ENCODE results near the gene EN2.
"Not testable (repeated sequence)": the region's sequence is repeated elsewhere in the genome, so short reads cannot be mapped to it uniquely, and the experiment has no call there.

The EN2 gene

DNA sequence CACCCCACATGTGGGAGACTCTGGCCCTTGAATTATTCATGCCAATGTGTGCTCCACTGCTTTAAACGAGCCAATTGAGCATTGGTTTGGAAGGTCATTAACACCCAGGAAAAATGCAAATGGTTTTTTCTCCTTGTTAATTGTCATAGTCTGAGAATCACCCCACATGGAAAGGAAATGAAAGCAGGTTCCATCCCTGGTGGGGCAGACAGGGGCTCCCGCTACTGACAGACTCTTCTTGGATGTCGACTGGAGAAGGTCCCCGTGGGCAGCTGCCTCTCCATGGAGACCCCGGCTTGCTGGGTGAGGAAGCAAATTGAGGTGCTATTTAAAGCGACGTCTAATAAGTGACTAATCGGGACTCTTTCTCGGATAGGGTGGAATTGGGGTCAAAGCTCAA lies 32.0 kb upstream of the EN2 start:
- ATAC-seq (no peak), DNase-seq (no peak)

DNA sequence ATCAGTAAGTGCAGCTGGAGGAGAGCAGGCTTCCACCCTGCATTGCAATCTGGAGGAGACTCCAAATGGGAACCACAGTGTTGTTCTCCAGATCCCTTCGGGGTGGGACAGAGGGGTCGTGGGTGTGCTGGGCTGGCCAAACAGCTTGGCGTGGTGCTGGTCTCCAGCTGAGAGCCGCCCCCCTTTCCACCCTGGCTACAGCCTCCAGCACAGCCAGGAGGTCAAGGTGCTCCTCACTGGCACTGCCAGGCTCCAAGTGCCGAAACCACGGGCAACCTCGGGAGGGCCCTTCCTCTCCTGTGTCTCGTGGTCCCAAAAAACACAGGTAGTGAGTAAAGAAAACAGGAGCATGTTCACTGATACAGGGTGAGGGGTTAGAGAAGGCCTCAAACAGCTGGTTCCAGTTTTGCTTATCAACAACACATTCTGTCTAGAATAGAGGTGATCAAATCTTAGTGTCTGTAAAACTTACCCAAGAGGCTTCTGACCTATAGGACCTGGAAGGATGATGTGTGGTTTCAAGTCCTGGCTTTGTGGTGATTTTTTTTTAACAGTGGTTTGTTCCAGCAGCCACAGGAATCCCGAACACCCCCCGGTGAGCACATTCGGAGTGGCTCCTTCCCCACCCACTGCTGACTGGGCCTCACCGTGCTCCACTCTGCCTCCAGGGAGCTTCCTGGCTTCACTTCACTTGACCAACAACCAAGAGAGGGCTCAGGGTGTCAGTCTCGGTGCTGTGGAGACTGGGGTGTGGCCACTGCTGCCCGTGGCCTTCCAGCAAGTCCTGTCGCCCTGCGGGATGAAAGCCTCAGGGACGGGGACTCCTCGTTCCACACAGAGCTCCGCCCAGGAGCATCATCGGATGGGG lies 31.2 kb upstream of the EN2 start:
- ATAC-seq: no peak
- no peak for DNase-seq

DNA sequence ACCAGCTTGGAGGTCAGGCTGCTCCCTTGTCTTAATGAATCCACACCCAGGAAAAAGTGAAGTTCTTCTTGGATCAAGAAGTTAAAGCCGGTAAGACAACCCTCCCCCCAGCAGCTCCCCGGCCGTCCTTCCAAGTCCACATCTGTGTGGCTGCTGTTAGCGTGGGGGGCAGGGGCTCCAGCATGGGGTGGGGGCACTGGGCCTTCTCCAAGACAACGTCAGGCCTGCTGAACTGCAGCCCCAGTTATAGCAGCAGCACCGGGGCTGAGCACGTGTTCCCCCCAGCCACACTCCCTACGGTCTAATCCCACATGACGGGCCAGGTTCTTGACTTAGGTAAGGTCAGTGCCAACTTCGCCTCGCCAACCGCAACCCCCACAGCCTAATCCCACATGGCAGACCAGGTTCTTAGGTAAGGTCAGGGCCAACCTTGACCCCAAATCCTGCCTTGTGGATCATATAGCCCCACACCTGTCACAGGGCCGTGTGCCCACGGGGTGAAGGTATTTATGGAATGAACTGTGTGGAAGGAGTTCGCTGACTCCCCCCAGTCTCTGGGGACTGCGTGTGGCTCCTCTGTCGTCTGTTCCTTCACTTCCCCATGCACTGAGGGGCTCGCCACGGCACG lies 30.4 kb upstream of the EN2 start:
- no peak for ATAC-seq
- DNase-seq: no peak

DNA sequence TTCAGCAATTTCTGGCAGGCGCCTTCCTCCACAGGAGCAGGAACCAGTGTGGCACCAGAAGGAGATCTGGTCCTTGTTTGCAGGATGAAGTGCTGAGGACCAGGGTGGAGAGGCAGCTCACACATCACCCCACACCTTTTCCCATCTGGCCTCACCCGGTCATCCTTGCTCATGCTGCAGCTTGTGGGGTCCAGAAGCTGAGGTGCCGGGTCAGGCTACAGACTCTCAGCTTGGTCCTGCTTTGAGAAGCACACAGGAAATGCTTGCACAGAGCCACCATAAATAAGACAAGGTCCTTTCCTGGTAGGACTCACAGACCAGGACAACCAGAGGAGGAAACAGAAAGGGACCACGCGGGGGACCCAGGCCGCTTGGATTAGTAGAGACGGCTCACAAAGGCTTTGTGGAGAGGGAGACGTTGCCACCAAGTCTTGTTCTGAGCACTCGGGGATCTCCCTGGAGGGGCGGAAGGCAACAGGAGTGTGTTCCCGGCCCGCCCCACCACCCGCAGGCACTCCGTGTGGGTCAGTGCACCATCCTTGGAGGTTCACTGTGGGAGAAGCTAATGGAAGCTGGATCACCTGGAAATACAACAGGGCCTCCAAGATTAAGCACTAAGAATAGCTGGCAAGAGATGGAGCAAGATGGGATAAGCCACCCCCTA lies 29.6 kb upstream of the EN2 start:
- no peak for DNase-seq
- ATAC-seq: no peak

DNA sequence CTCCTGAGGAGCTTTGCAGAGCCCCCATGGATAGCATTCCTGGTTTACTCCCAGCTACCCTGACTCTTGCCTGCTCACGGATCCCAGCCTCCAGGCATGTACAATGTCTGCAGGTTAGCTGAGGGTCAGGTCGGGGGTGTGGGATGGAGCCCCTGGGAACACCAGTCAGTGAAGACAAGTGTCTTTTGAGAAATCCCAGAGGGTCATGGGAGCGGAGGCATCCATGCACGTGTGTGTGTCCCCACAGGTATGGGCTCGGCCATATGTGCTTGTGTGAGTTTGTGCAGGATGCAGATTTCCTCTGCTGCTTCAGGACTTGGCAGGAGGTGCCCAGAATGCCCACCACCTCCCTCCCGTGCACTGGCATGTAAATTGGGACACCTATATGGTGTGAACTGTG lies 28.3 kb upstream of the EN2 start:
- DNase-seq (no peak), ATAC-seq (no peak)

DNA sequence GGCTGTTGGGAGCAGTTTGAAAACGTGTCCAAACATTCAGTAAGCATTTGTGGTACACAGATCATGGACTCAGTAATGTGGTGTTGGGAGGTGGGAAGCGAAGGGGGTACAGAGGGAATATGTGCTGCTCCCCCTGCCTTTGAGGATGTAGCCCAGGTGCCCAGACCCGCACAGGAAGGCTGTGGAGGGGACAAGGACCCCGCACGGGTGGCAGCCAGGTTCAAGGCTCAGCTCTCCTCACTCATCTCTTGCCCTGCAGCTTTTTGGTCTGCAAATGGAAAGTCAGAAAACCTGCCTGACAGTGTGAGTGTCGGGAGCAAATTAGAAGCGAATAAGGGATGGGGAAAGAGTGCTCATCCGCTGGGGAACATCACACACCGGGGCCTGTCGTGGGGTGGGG lies 27.3 kb upstream of the EN2 start:
- ATAC-seq: no peak
- no peak for DNase-seq

DNA sequence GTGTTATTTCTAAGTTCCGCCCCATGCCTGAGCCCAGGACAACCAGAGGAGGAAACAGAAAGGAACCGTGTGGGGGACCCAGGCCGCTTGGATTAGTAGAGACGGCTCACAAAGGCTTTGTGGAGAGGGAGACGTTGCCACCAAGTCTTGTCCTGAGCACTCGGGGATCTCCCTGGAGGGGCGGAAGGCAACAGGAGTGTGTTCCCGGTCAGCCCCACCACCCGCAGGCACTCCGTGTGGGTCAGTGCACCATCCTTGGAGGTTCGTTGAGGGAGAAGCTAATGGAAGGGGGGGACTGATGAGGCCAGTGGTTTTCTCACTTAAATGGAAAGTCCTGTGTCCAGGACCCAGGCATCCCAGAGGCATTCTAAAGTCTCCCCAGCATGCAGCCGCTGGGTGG lies 26.7 kb upstream of the EN2 start:
- DNase-seq: no peak
- no peak for ATAC-seq

DNA sequence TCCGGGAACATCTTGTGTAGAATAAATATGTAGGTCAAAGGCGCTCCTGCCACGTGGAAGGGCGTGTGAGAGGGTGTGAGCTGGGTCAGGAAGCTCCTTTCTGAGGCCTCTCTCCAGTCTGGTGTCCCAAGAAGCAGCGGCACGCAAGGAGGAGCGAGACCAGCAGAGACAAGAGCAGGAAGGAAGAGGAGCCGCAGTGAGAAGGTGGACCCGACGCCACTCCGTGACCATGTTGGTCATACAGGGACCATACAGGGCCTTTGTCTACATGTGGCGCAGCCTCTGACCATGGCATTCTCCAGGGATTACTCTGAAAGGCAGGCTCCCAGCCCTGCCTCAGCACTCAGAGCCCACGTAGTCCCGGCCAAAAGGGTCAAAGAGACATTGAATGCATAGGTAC lies 26.2 kb upstream of the EN2 start:
- ATAC-seq: no peak
- DNase-seq: no peak

DNA sequence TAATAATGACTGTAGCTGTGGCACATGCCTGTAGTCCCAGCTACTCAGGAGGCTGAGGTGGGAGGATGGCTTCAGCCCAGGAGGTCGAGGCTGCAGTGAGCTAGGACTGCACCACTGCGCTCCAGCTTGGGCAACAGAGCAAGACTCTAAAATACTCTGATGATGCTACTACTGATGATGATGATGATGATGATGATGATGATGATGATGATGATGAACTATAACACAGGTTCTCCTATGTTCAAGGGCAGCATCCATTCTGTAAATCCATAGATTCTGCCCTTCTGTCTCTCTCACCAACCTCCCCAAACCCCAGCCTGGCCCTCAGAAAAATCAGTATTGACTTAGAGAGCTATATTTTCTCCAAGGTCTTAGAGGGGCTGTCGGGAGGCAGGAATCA lies 22.8 kb upstream of the EN2 start:
- DNase-seq (no peak), ATAC-seq (no peak)

DNA sequence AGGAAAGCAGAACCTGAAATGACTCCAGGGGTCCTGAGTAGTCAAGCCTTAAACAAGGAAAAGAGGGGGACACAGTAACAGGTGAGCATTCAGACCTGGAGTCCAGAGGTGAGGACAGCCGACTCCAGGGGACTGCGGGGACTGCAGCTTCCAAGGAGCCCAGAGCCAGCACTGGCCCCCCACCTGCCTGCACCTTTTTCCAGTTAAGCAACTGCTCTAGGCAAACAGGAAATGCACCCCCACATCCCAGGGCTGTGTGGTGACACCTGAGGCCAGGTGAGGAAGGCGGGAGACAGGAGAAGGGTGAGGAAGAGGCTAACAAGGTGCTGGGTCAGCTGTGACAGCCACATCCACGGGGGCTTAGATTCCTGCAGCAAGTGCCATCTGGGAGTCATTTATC lies 20.1 kb upstream of the EN2 start:
- no peak for DNase-seq
- ATAC-seq: no peak

DNA sequence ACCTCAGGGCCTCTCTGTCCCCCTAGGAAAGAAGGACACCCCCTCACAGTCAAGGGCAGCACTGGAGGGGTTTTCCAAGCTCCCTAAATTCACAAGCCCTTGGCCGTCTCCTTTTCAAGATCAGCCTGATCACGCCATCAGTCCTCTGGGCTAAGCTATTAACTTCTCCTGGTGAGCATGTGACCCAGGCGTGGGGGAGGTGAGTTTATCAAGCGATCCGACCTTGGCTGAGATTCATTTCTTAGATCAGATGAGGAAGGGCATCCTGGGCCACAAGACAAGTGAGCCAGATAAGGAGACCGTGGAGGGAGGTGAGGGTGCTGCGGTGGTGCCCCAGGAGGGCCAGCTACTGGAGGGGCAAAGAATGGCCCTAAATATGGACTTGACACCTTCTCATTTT lies 19.2 kb upstream of the EN2 start:
- ATAC-seq: no peak
- DNase-seq: no peak

DNA sequence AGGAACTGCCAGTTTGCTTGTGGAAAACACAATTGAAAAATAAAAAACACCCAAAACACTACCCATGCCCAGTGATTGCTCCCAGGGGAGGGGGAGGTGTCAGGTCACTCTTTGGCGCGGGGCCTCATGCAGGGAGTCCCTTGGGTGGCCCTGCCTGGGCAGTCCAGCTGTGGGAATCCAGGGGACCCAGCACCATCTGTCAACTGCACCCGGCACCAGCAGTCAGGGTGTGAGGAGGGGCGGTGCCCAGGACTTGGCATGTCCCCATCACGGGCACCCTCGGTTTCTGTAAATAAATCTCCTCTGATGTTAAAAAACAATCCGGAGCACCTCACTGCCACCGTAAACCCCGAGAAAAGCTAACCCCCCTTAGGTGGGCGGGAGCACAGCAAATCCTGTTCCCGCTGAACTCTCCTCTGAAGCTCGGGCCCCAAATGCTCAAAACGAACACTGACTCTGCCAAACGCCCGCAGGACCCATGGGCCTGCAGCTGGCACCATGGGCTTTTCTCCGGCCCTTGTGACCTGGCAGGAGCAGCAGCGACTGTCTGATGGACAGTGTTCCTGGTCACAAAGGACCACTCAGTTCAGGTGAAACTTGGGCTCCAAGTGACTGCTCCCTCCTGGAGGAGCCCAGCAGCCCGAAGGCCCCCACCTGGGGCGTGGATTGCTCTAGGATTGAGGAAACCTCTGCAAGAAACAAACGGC lies 18.5 kb upstream of the EN2 start:
- no peak for DNase-seq
- no peak for ATAC-seq

DNA sequence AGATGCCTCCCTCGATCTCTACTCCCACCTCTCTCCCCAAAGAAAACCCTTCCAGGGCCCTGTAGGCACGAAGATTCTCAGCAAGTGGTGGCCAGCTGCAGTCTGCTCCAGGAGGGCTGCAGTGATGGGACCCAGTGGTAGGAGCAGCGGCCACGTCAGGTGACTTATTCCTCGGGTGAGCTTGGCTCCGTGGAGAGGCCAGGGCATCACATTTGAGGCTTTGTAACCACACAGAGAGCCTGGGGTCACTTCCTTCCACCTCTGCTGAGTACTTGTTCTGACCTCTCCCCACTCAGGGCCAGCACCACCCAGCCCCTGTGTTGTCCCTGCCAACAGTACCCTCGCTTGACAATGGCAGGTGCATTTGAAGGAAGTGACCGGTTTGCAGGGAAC lies 17.9 kb upstream of the EN2 start:
- ATAC-seq: no peak
- DNase-seq: no peak

DNA sequence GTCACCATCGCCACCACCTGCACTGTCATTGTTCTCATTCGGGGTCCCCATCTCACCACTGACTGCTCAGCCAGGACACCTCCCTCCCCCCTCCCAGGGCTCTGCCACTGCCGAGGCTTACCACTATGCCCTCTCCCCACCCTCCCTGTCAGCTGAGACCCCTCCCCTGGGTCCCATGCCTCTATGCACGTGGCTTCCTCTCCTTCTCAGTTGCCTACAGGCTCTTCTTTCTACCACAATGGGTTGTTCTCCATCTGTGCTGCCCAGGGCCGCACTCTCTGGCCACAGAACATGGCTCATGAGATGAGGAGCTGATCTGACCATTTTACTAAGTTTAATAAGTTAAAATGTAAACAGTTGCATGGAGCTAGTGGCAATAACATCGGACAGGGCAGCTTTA lies 16.1 kb upstream of the EN2 start:
- ATAC-seq: no peak

DNA sequence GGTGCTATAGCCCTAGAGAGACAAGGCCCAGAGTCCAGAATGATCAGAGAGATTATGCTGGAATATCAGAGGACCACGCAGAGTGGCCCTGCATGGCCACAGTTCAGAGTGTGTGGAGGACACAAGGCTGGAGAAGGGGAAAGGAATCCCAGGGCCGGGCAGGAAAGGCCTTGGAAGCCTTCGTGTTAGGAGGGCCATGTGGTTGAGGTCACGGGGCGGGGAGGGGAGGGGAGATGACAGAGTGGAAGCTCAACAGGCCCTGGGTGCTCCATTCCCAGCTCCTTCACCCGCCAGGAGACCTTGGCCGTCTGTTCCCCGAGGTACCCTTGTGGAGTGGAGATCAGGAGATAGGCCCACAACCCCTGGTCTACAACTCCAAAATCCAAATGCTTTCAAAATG lies 13.2 kb upstream of the EN2 start:
- no peak for DNase-seq

More for the DNA sequence above, 16.1 kb upstream of the EN2 start:
- DNase-seq: no peak

DNA sequence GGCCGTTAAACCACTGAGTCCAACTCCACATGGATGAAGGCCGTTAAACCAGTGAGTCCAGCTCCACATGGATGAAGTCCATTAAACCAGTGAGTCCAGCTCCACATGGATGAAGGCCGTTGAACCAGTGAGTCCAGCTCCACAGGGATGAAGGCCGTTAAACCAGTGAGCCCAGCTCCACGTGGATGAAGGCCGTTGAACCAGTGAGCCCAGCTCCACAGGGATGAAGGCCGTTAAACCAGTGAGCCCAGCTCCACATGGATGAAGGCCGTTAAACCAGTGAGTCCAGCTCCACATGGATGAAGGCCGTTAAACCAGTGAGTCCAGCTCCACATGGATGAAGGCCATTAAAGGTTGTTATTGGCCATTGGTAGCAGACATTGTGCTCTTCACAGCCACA lies 12.3 kb upstream of the EN2 start:
- not testable (repeated sequence) for DNase-seq, ATAC-seq

More for the DNA sequence above, 13.2 kb upstream of the EN2 start:
- ATAC-seq: no peak

DNA sequence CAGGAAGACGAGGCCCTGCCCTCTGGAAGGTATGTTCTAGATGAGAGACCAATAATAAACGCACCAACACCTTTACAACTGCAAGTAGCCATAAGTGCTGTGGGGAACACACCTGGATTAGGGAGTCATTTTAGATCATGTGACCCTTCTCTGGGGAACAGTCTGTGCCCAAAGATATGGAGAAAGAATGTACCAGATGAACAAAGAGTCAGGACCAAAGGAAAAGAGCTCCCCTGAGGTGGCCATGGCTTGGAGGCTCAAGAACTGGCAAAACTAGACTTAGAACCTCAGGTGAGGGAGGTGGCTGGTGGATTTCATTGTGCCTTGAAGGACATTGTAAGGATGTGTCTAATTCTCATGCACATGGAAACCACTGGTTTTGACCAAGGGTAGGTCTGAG lies 10.3 kb upstream of the EN2 start:
- DNase-seq (no peak), ATAC-seq (no peak)

DNA sequence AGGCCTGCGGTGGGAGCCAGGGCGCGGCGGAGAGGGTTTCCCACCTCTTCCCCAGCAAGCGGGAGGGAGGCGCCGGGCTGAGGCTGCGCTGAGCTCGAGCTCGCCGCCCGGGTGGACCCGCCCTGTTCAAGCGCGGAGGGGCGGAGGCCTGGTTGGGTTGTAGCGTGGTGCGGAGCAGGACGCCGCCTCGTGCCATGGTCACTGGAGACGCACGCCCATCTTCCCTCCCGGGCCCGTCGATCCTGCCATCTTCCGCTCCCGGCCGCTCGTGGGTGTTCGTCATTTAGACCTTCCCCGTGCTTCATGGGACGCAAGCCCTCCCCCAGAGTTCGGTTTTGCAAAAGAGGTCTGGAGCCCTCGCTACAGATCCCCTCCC lies 9.3 kb upstream of the EN2 start:
- DNase-seq (no peak), ATAC-seq (no peak)

DNA sequence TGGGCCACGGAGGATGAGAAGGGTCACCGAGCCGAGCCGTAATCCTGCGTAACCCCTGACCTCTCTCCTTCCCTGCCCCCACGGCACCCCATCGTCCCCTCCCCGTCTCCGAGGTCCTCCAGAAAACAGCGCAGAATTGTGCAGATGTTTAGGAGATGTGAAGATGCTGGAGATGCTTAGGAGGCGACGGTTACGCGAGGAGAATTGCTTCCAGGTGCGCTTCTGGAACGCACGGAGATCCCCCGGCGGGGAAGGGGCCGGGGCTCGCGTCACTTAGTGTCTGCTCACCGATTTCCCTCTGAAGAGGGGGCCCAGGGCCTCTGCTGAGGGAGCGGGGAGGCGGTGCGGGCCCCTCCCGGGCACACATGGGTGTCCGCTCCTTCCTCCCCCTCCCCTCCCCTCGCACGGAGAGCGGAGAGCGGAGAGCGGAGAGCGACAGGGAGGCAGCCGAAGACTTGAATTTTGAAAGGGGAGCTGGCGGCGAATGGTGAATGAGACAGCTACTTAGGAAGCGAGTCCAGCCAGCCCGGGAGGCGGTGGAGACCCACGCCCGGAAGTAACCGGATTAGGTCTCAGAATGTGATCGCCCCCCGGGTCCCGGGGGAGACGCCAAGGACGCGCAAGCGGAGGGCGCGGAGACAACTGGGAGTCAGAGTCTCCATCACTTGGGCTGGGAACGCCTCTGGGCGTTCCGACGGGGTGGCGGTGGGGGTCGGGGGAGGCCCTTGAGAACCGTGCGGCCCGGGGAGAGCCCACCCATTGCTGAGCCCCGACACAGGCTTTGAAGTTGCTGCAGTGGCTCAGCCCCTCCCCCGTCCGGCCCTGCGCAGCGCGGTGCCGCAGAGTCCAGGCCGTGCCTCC lies 8.7 kb upstream of the EN2 start:
- DNase-seq: no peak
- ATAC-seq: no peak

DNA sequence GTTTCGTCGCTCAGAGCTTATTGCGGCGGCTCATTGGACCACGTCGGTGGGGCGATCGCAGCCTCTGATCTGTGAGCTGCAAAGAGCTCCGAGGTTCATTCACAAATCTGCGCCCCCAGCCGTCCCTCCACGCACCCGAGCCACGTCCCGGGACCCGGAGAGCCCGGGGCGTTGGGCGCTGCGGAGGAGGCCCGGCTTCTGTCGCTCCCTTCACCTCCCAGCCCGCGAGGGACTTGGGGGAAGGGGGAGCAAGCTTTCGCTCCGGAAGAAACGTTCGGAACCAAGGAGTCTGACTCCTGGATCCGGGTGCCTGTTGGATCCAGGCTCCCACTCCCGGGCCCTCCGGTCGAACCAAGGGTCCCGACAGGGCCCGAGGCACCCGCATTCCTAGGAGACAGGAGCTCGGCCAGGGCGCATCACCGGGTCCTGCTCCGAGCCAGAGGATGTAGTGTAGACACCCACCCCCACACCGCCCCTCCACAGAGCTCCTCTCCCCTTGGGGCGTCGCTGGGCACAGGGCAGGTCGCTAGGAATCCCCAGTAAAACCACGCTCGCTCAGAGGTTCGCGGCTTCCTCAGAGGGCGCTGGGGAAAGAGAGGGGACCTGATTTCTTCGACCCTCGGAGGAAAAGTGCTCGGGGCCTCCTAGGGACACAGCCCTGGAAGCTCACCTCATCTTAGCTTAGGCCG lies 7.9 kb upstream of the EN2 start:
- DNase-seq (no peak), ATAC-seq (no peak)

DNA sequence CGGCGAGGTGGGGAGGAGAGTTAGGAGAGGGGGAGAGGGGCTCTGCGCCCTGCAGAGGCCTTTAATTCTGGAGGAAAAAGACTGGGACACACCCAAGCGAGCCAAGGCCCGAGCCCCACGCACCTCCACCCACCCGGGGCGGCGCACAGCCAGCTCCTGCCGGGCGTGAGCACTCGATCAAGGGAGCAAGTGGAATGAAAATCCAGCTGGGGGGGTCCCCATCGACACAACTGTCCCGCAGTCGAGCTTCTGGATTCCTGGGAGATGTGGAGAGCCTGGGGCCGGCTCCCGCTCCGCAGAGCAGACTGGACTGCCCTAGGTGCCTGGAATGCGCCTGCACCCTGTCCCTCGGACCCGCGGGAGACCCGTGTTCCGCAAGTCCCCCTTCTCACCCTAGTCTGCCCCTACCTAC lies 7.4 kb upstream of the EN2 start:
- DNase-seq (no peak), ATAC-seq (no peak)
